GM19438 (cell line): ENCODE measurements around the gene DNAJA3.
"Not testable (repeated sequence)": the region's sequence is repeated elsewhere in the genome, so short reads cannot be mapped to it uniquely, and the experiment has no call there.

Experiments used
- ATAC-seq: cut with Tn5 transposase; IDR thresholded peaks from one replicate; pipeline ENCODE4 v1.9.1; 2021; ENCODE audit warnings: low read depth; ENCODE audit not compliant: unreplicated experiment

The DNAJA3 gene

DNA sequence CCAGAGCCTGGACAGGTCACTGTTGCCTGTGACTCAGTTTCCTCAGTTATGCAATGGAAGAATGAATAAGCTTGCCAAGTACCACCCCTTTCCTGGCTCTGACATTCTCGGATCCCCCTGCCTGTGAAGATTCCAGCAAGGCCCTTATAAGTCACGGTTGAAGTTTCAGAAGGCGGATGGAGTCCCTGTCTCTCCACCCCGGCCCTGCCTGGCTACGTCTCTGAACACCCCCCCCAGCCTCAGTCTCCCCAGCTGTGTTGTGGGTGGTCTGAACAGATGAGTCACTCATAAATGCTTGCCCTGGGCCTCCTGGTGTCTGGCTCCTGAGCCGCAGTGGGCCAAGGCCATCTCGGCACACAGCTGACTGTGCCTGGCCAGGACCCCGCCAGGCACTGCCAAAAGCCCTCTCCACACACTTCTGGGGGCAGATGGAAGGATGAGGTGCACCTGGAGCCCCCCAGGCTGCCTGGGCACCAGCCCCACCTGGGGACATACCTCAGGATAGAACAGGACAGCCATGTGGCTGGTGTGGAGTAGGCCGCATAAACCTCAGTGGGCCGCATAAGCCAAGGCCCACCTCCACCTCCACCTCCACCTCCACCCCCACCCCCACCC lies 38.6 kb upstream of the DNAJA3 start:
- no peak for ATAC-seq

DNA sequence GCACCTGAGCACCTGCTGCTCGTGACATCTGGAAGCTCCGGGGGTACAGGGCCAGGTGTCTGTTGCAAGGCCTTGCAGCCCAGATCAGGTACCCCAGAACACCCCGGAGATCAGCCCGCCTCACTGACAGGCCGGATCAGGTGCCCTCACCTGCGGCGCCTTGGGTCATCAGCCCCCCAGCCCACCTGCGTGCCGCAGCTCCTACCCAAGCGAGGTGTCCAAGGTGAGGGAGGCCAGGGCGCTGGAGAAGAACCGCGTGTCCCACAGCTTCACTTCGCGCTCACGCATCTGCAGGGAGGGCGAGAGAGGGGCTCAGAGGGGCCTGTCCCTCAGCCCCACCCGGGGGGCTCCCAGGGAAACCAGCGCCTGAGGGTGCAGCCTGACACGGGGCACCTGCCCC lies 37.9 kb upstream of the DNAJA3 start:
- ATAC-seq: no peak

- ATAC-seq: no peak
Measured at GRCh38 chr16:4388271-4389021, 37.2 kb upstream of the DNAJA3 start.

DNA sequence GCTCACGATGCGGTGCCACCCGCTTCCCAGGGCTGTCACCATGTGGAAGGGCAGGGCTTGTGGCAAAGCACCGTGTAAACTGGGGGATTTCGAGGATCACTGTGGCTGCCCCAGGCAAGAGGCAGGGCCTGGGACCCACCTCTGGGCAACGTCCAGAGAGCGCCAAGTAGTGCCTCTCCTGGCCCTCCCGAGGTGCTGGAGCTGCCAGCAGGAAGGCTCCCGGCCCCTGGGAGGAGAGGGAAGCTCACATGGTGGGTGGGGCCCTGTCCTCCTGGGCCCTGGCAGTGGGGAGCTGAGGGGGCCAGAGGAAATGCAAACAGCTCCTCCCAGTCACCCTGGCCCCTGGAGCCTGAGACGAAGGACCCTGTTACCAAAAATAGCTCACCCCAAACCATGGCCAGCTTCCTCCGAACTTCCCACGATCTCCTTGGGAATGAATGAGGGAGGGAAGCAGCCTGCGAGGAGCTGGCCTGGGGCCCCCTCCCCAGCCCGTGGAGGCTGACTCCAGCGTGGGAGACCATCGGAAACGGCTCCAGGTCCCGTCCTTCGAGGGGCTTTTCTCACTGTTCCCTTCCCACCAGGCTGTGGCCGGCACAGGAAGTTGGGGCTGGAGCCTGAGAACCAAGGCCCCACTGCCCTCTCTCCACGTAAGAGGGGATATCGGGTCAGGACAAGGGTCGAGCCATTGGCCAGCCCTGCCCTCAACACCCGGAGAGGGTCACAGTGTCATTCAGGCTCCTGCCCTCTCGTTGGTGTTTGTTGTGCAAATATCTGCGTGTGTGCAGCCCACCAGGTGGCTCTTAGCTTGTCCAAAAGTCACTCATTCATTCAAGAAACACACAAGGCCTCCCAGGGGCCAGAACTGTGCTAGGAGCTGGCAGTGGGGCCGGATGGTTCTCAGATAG lies 36.4 kb upstream of the DNAJA3 start:
- ATAC-seq: no peak

DNA sequence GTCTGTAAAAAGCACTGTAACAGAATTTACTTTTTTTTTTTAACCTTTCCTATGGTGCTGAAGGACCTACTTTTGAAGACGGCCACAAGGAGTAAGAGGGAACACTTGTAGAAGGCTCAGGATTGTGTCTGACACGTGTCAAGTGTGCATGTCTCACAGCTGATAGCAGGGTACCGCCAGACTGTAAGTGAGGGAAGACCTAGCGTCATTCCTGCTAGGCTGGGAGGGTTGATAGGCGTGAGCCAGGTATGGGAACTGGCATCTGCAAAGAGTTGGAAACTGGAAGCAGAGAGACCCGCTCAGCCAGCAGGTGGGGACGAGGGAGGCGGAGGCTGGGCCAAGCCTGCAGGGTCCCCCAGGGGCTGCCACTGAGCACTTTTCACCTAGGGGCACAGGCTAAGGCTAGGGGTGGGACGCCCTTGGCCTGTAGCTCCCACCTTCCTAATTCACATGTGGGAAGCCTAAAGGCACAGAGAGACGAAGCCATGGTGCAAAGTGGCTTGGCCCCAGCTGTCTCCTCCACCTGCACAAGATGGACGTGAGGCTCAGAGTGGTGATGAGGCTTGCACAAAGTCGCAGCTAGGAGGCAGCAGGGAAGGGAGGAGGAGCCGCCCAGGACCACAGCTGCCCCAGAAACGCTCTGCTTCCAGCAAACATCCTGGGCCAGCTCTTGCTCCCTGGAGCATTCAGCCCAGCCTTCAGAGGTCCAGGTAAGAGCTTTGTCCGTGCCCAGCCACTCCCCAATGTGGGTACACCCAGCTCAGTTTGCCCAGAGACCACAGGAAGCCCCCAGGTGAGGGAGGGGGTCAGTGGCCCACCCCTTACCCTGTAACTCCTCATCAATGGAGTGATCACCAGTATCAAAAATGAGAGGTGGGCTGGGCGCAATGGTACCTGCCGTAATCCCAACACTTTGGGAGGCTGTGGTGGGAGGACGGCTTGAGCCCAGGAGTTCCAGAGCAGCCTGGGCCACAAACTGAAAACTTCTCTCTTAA lies 35.1 kb upstream of the DNAJA3 start:
- ATAC-seq: no peak

DNA sequence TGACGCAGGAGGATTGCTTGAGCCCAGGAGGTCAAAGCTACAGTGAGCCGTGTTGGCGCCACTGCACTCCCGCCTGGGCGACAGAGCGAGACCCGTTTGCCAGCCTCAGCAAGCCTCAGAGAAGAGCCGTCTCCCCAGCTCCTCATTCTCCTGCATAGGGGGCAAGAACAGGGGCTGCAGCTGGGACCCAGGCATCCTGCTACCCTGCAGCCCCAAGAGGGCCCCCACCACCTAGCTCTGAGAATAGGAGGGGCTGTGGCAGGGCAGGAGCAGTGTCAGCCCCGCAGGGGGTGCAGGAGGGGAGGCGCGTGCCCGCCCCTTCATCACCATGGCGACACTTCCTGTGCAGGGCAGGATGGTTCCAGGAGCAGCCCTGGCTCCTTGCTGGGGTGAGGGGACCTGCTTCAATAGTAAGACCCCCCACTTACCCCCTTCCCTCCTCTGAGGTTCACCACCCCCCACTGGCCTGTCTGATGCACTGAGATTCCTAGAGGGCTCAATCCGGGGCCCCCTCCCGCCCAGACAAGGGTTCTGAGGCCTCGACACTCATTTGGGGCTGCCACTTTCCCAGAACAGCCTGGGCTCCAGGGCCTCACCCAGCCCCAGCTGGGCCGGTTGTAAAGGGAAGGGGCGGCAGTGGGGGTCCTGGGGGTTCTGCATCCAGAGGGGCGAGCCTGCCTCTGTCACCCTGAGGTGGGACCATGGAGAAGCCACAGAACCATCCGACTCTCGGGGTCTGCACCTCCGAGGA lies 33.9 kb upstream of the DNAJA3 start:
- no peak for ATAC-seq

DNA sequence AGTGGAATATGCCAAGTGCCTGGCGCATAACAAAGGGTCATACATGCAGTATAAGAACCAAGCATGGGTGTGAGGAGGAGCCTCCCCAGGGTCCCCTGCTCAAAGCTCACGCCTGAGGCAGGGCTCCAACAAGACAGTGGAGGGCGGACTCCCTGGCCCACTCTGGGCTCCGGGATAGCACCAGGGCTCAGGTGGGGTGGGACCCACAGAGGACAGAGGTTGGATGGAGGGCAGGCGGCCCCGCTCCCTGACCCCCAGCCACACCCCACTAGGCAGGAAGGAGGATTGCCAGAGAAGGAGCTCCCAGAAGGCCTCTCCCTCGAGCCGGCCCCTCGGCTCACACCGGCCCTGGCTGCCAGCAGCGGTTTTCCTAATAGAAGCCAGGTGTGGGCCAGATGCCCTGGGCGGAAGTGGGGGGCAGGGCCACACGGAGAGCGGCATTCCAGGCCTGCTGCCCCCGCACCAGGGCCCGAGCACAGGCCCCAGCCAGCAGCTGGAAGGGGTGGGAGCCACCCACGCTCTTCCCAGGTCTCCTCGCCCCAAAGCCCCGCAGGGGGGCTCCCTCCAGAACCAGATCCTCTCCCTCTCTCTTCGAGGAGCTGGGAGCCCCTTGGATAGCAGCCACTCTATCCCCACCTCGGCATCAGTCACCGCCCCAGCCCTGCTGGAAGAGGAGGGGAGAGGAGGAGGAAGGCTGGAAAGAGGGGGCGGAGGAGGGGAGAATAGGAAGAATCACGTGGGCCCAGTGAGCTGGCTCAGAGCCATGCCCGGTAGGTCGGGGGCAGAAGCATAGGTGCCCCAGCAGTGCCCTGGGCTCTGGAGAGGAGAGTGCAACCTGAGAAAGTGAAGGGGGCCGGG lies 33.1 kb upstream of the DNAJA3 start:
- ATAC-seq: no peak

DNA sequence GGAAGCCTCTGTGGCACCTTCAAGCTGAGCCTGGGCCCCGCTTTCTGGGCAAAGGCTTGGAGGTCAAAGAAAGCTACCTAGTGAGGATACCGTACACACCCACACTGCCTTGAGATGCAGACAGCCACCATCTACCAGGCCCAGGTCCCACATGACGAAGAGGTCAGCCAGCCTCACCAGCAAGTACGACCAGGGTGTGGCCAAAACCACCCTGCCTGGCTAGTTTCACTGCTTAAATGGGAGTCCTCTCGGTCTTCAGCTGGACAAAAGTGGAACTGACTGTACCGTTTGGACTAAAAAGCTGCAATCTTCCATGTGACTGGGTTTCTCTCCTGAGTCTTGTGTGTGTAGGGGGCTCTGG lies 32.4 kb upstream of the DNAJA3 start:
- ATAC-seq: no peak

DNA sequence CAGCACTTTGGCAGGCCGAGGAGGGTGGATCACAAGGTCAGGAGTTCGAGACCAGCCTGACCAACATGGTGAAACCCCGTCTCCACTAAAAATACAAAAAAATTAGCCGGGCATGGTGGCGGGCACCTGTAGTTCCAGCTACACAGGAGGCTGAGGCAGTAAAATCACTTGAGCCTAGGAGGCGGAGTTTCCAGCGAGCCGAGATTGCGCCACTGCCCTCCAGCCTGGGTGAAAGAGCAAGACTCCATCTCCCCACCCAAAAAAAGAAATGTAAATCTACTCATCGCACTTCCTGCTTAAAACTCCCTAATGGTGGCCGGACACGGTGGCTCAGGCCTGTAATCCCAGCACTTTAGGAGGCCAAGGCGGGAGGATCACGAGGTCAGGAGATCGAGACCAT lies 31.8 kb upstream of the DNAJA3 start:
- not testable (repeated sequence) for ATAC-seq

DNA sequence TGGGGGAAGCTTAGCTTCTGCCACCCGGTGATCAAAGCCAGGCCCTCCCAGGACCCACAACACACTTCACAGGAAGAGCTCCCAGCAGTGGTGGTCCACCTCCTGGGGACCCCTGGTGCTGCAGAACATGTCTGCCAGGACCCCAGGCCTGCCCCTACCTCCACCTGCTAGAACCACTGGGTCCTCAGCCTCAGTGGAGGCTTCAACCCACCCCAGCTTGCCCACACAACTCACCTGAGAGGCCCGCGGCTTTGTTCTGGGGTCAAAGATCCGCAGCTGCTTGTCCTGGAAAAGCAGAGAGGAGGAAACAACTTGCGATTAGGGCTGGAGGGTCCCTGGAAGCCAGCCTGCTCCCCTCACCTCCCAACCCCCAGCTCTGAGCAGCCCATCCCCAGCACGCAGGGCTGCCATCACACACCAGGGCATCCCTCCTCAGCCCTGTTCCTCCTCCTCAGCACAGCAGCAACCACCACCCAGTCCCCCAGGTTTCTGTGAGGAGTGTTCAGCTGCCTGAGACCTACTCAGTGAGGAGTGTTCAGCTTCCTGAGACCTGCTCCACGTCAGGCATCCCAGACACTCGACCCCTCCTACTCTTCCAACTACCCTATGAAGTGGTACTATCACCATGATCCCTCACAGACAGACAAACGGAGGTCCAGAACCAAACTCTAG lies 30.5 kb upstream of the DNAJA3 start:
- no peak for ATAC-seq

DNA sequence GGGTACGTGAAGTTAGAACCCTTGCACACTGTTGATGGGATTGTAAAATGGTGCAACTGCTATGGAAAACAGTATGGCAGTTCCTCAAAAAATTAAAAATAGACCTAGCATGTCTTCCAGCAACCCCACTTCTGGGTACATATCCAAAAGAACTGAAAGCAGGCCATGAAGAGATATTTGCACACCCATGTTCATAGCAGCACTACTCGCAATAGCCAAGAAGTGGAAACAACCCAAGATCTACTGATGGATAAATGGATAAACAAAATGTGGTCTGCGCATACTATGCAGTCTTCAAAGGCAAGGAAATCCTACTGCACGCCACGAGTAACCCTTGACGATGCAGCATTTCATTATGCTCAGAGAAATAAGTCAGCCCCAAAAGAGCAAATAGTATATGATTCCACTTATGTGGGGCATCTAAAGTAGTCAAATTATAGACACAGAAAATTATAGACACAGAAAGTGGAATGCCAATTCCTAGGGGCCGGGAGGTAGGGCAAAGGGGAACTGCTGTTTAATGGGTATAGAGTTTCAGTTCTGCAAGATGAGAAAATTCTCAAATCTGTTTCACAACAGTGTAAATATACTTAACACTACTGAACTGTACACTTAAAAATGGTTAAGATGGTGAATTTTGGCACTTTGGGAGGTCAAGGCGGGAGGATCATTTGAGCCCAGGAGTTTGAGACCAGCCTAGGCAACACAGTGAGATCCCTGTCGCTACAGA lies 26.5 kb upstream of the DNAJA3 start:
- no peak for ATAC-seq

DNA sequence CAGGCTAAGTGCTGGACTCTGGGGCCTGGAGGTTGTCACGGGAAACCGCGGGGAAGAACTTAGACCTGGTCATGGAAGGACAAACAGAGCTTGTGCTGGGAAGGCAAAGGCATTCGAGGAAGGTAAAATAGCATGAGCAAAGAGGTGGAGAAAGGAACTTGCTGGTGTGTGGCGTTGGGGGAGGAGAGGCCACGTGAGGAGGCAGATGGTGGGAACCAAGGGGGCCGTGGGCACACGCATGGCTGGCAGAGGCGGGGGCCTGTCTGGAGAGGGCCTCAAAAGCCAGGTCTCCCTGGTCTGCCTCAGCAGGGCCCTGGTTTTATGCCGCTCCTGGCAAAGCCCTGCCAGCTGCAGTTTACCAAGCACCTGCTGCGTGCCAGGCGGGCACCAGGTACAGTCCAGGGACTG lies 24.6 kb upstream of the DNAJA3 start:
- no peak for ATAC-seq

- ATAC-seq: no peak
Measured at GRCh38 chr16:4401510-4401909, 24.2 kb upstream of the DNAJA3 start.

GRCh38 chr16:4402439-4403132 lies 23.1 kb upstream of the DNAJA3 start:
- no peak for ATAC-seq

DNA sequence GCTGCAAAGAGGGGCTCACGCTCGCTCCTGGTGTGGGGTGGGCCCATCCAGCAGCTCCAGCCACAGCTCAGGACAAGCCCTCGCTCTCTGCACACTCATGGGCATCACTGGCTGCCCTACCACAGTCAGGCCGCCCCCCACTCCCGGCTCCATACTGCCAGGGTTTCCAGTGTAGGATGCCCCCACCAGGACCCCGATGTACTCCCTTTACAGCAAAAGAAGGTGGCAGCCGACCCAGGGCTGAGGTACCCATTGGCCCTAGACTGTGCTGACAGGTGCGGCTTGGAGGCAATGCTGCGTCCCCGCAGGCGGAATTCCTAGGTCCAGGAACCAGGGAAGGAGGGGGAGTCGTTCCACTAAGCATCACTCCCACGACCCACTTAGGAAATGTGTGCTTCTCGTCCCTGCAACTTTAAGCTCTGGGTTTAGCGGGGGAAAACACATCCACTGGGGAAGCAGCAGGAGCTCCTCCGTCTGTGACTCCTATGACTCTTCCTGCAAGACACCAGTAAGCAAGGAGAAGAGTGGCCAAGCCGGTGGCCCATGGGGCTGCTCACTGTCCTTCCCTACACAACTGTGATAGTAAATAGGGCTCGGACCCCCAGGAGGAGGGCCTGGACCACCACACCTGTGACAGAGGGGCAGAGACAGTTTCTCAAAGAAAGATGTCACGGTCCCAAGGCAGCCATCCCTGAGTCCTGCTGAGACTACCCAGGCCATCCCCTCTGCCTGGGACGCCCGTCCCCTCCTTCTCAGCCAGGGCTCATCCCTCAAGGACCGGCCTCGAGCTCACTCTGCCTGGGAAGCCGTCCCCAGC lies 22.3 kb upstream of the DNAJA3 start:
- ATAC-seq: no peak
